NB4 (cell line): ENCODE data around the gene CBX2.

ENCODE experiments used
- CTCF ChIP-seq: IDR thresholded peaks from one replicate; pipeline ENCODE4 v1.5.1; 2012; ENCODE audit warnings: low read depth, low read length
- MAX ChIP-seq: IDR thresholded peaks from 2 replicates; pipeline ENCODE4 v1.6.1; 2011; ENCODE audit warnings: low read depth, low read length
- POLR2A ChIP-seq: IDR thresholded peaks from 2 replicates; pipeline ENCODE4 v1.6.1; 2011; ENCODE audit warnings: mild to moderate bottlenecking; ENCODE audit not compliant: insufficient read length; ENCODE audit errors: extremely low read depth

GRCh38 chr17:79777894-79778503, at the start of gene CBX2:
- TF ChIP-seq POLR2A (peak; percentile 65), CTCF (no peak), MAX (0 out of 2 replicates have a peak, but pooled peaks have one; percentile 5)
